ENCODE measurements around the gene ADIPOQ. TPM values are rescaled to one million over a fixed set of nuclear protein-coding genes. Genes with fewer than 3 reads are reported as not detected.

ADIPOQ gene
- total RNA-seq, 4 donors from 2014 or later: 0.38 to 5.8 (median 0.61) TPM

Other genes starting within 250 kb of the ADIPOQ start
- not detected for gene AHSG, start 229.7 kb upstream of the ADIPOQ start, total RNA-seq
- not detected for gene FETUB, start 202.3 kb upstream of the ADIPOQ start, total RNA-seq
- not detected for gene HRG, start 176.7 kb upstream of the ADIPOQ start, total RNA-seq
- gene KNG1, start 125.4 kb upstream of the ADIPOQ start, total RNA-seq: 1 to 10 TPM in 1 of 4 donors, under 1 TPM in 1, not detected in 2; 0.57 to 1.1 TPM
- 100 to 1,000 TPM; 218 to 408 (median 262) TPM for gene EIF4A2, start 59.1 kb upstream of the ADIPOQ start, total RNA-seq
- gene RFC4, start 36.2 kb upstream of the ADIPOQ start, total RNA-seq: 10 to 100 TPM in 2 of 4 donors, 1 to 10 TPM in 2; 6.1 to 26.4 (median 10.6) TPM
- gene ST6GAL1, start 87.8 kb downstream of the ADIPOQ start, total RNA-seq: 10 to 100 TPM in 3 of 4 donors, 1 to 10 TPM in 1; 3.7 to 96.6 (median 14.9) TPM

Data from Peyer's patch (tissue), 4 donors.